Astrocyte of the cerebellum (primary cell): Measurements from ENCODE around the gene TEX261.
A peak's percentile ranks its signal among the peaks of the same experiment; 100 is the strongest.

Source experiments
- DNase-seq: peaks from one replicate; pipeline ENCODE4 v3.0.0-alpha.2; 2011; ENCODE audit warnings: low read depth
- H3K4me3 ChIP-seq: 2 replicates; pipeline ENCODE4 v1.5.1; 2011; ENCODE audit warnings: mild to moderate bottlenecking, low read depth, low read length, moderate library complexity
- CTCF ChIP-seq: IDR thresholded peaks from 2 replicates; pipeline ENCODE4 v1.5.1; 2012; ENCODE audit warnings: low read length, low read depth, moderate library complexity, mild to moderate bottlenecking; ENCODE audit errors: missing control alignments
- in situ Hi-C: cut with HindIII; loops from 2 replicates; pipeline ENCODE4 v1.10.0; 2017; ENCODE audit warnings: low sequenced_read_pairs

Gene TEX261

GRCh38 chr2:70958759-70959158, 35.9 kb downstream of the TEX261 start:
- DNase-seq = no peak
- in situ Hi-C loops = no loop called here
- no peak for TF ChIP-seq CTCF
- no peak overlapping the region for H3K4me3 ChIP-seq

- in situ Hi-C loops = no loop called here
- TF ChIP-seq CTCF = no peak
- no peak for DNase-seq
- no peak overlapping the region for H3K4me3 ChIP-seq
Observed at GRCh38 chr2:70957798-70958197, 36.9 kb downstream of the TEX261 start.

GRCh38 chr2:70956141-70956540, 38.5 kb downstream of the TEX261 start:
- DNase-seq = no peak
- TF ChIP-seq CTCF = no peak
- no peak overlapping the region for H3K4me3 ChIP-seq
- in situ Hi-C loops = no loop called here

- TF ChIP-seq CTCF = no peak
- no peak overlapping the region for H3K4me3 ChIP-seq
- in situ Hi-C loops = no loop called here
- no peak for DNase-seq
Observed at GRCh38 chr2:70954886-70955285, 39.8 kb downstream of the TEX261 start.

GRCh38 chr2:70949086-70949485, 45.6 kb downstream of the TEX261 start:
- no peak for TF ChIP-seq CTCF
- in situ Hi-C loops = no loop called here
- no peak for DNase-seq
- no peak overlapping the region for H3K4me3 ChIP-seq

GRCh38 chr2:70948337-70949003, 46.2 kb downstream of the TEX261 start:
- peak; percentile 38 for DNase-seq
- peak overlapping the region; percentile 10 for H3K4me3 ChIP-seq
- in situ Hi-C loops = no loop called here
- peak; percentile 95 for TF ChIP-seq CTCF
